Nephron (organoid): ENCODE results near the gene MYLIP.

Experiments
- H3K27ac Mint-ChIP-seq, 3 experiments: 2 replicates each; pipeline ENCODE4 v1.8.0; 2020; ENCODE audit warnings: mixed read lengths in 3 of 3, mild to moderate bottlenecking in 2 of 3, moderate library complexity in 1 of 3
- H3K27me3 Mint-ChIP-seq: 2 replicates; pipeline ENCODE4 v1.8.0; 2021; ENCODE audit warnings: low read depth, mild to moderate bottlenecking, moderate library complexity, mixed read lengths
- H3K36me3 Mint-ChIP-seq: 2 replicates; pipeline ENCODE4 v1.8.0; 2020; ENCODE audit warnings: low read depth, mixed read lengths
- H3K4me1 Mint-ChIP-seq: 2 replicates; pipeline ENCODE4 v1.8.0; 2020; ENCODE audit warnings: mixed read lengths
- H3K4me3 Mint-ChIP-seq, 3 experiments: 2 replicates each; pipeline ENCODE4 v1.8.0; 2020; ENCODE audit warnings: mild to moderate bottlenecking in 3 of 3, mixed read lengths in 3 of 3, moderate library complexity in 2 of 3
- H3K9me3 Mint-ChIP-seq: 2 replicates; pipeline ENCODE4 v1.8.0; 2020; ENCODE audit warnings: mixed read lengths
- TF ChIP-seq, protein P1 (sequence below), 3 experiments: fragments of 200-600 bp; sonication (generic); IDR thresholded peaks; one replicate each; pipeline ENCODE4 v1.5.0; 2021; ENCODE audit warnings: antibody characterized with exemption in 3 of 3; ENCODE audit not compliant: unreplicated experiment in 3 of 3

MYLIP gene

DNA sequence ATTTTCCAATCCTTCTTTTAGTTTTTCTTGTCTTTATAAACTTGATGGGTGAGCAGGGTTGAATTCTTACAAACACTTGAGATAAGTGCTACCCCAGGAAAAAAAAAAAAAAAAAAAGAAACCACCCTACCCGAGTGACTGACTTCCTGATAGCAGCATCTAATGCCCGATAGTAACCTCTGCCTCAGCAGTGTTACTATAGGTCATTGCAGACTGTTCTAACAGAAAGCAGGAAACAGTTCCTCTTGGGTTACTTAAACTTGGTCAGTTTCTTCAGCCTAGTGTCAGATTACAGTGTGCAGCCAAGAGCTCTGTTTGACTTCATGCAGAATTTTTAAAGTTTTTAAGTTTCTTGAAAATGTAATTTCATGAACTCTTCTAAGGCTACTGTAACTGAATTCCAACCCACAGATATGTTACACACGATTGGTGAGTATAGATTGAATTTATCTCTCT, 2.1 kb downstream of the MYLIP start:
- peaks cover 67% of the 10 kb centered on the region for H3K4me1 Mint-ChIP-seq
- H3K36me3 Mint-ChIP-seq = peaks cover 13% of the 10 kb centered on the region

DNA sequence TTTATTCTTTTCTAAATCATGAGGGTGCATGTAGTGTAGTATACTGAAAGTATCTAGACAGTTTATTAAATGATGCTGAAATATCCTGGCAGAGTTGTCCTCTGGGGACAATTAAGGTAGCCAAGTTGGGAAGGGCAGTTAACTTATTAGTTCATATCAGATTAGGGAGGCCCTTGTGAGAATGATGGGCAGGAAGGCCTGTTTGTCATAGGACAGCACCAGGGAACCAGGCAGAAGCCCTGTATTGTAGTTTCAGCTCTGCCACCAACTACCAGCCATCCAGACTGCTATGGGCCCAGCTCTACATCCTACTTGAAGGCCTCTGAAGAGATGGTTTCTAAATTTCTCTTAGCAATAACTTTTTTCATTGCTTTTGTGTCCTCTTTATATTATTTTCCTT, 4.0 kb downstream of the MYLIP start:
- TF ChIP-seq, protein P1, sequence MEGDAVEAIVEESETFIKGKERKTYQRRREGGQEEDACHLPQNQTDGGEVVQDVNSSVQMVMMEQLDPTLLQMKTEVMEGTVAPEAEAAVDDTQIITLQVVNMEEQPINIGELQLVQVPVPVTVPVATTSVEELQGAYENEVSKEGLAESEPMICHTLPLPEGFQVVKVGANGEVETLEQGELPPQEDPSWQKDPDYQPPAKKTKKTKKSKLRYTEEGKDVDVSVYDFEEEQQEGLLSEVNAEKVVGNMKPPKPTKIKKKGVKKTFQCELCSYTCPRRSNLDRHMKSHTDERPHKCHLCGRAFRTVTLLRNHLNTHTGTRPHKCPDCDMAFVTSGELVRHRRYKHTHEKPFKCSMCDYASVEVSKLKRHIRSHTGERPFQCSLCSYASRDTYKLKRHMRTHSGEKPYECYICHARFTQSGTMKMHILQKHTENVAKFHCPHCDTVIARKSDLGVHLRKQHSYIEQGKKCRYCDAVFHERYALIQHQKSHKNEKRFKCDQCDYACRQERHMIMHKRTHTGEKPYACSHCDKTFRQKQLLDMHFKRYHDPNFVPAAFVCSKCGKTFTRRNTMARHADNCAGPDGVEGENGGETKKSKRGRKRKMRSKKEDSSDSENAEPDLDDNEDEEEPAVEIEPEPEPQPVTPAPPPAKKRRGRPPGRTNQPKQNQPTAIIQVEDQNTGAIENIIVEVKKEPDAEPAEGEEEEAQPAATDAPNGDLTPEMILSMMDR (IDR thresholded peaks at IDR 0.05; ENCODE audit: unreplicated experiment in 3 of 3) = no peak
- H3K4me3 Mint-ChIP-seq = peak overlapping the region; percentile 15 to 39 (median 37)
- peak overlapping the region in 2 of 3 experiments; percentile 11 to 17 for H3K27ac Mint-ChIP-seq
- H3K36me3 Mint-ChIP-seq = peaks cover 24% of the 10 kb centered on the region
- peaks cover 72% of the 10 kb centered on the region for H3K4me1 Mint-ChIP-seq
- H3K27me3 Mint-ChIP-seq = no peaks in the 10 kb centered on the region
- no peaks in the 10 kb centered on the region for H3K9me3 Mint-ChIP-seq

More for the DNA sequence above, 2.1 kb downstream of the MYLIP start:
- Mint-ChIP-seq H3K27ac (peak overlapping the region; percentile 86 to 94 (median 92)), H3K27me3 (peaks cover 6% of the 10 kb centered on the region), H3K9me3 (no peaks in the 10 kb centered on the region), H3K4me3 (peak overlapping the region; percentile 93 to 99 (median 97))
- TF ChIP-seq, protein P1 (IDR thresholded peaks at IDR 0.05; ENCODE audit: unreplicated experiment in 3 of 3) = no peak

DNA sequence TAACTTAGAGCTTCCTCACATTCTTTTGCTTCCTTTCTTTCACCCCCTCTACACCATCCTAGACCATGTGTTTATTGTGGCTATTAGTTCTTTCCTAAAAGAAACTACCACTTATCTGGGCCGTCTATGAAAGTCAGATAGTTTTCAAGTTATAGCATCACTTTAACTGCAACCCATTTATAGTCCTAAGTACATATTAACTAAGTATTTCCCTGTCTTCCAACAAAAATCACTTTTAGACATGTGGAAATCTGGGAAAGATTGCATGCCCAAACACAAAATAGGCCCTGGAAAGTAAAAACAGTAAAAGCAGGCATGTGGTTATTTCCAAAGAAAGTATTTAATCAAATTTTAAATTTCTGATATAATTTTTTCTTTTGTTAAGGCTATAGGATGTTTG, 5.5 kb downstream of the MYLIP start:
- Mint-ChIP-seq H3K9me3 (no peaks in the 10 kb centered on the region), H3K4me3 (peak overlapping the region in 2 of 3 experiments; percentile 25 to 44), H3K27ac (peak overlapping the region in 2 of 3 experiments; percentile 4 to 11), H3K36me3 (peaks cover 24% of the 10 kb centered on the region), H3K27me3 (no peaks in the 10 kb centered on the region), H3K4me1 (peaks cover 88% of the 10 kb centered on the region)
- TF ChIP-seq, protein P1 (IDR thresholded peaks at IDR 0.05; ENCODE audit: unreplicated experiment in 3 of 3) = no peak

DNA sequence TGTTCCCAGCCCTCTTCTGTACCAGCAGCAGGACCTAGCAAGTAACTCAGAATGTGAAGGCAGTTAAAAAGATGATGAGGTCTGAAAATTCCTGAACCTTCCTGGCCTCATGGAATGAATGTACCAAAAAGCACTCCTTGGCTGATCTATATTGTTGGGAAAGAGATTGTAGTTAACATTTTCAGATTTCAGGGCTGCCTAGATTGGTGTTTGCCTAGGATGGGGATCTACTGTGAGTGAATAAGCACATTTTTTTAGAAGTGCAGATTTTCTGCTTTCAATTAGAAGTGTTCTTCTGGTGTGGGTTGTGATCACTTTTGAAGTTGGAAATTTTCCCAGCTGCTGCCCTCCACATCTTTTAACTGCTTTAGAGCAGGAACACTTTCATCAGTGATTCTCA, 6.2 kb downstream of the MYLIP start:
- TF ChIP-seq, protein P1 (IDR thresholded peaks at IDR 0.05; ENCODE audit: unreplicated experiment in 3 of 3) = no peak
- Mint-ChIP-seq H3K36me3 (peaks cover 27% of the 10 kb centered on the region), H3K4me1 (peaks cover 90% of the 10 kb centered on the region), H3K4me3 (peak overlapping the region in 1 of 3 experiments; percentile 2), H3K27me3 (no peaks in the 10 kb centered on the region), H3K27ac (peak overlapping the region; percentile 22 to 64 (median 42)), H3K9me3 (no peaks in the 10 kb centered on the region)

DNA sequence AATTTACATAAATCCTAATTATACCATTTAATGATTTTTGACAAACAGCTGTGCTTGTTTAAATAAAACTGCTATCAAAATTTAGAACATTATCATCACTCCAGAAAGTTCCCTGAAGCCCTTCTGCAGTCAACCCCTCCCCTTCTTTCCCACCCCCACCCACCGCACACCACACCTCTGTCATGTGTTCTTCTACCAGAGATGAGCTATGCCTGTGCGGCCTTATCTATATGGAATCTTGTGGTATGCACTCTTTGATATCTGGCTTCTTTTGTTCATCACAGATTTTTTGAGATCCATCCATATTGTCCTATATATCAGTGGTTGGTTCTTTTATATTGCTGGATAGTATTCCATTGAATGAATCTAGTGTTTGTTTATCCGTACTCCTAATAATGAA, 7.2 kb downstream of the MYLIP start:
- Mint-ChIP-seq H3K4me1 (peaks cover 89% of the 10 kb centered on the region), H3K4me3 (no peak overlapping the region), H3K27ac (peak overlapping the region in 2 of 3 experiments; percentile 18 to 30), H3K9me3 (no peaks in the 10 kb centered on the region), H3K36me3 (peaks cover 37% of the 10 kb centered on the region), H3K27me3 (no peaks in the 10 kb centered on the region)
- TF ChIP-seq, protein P1 (IDR thresholded peaks at IDR 0.05; ENCODE audit: unreplicated experiment in 3 of 3) = no peak
